ENCODE measurements around the gene EML5. TPM values are rescaled to one million over a fixed set of nuclear protein-coding genes. Genes with fewer than 3 reads are reported as not detected.
"Not testable (repeated sequence)": the region's sequence is repeated elsewhere in the genome, so short reads cannot be mapped to it uniquely, and the experiment has no call there.

Gene EML5
- total RNA-seq, 1 donor from 2014 or later, result 1.5 TPM

DNA sequence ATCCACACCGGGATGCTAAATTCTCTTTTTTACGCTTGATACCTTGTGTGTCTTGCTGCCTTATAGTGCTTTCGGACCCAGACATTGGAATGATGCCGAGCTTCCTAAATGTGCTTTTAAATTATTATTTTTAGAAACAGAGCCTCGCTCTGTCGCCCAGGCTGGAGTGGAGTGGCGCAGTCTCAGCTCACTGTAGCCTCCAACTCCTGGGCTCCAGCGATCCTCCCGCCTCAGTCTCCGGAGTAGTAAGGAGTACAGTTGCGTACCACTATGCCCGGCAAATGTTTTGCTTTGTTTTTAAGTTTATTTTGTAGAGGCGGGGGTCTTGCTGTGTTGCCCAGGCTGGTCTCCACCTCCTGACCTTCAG, 489 bp upstream of the EML5 start:
- Mint-ChIP-seq H3K27ac (peak overlapping the region; percentile 71), H3K4me3 (peak overlapping the region; percentile 75), H3K4me1 (ENCODE audit: low read depth) (peaks cover 13% of the 10 kb centered on the region), H3K36me3 (ENCODE audit: low read depth) (no peaks in the 10 kb centered on the region), H3K27me3 (ENCODE audit: insufficient read depth) (peaks cover 35% of the 10 kb centered on the region), H3K9me3 (no peaks in the 10 kb centered on the region)
- intact Hi-C loops (cut with micrococcal nuclease), result loop anchor here (2.0 to 10.0 kb wide), 3 partner anchors 230 to 786 kb away; partner anchors contain the start of gene ZC3H14
- DNase-seq (ENCODE audit: low spot score), result no peak

- DNase-seq (ENCODE audit: low spot score), result peak; percentile 2
- peaks cover 25% of the 10 kb centered on the region for H3K27me3 Mint-ChIP-seq (ENCODE audit: insufficient read depth)
- no peaks in the 10 kb centered on the region for H3K9me3 Mint-ChIP-seq
- peak overlapping the region; percentile 82 for H3K4me3 Mint-ChIP-seq
- H3K36me3 Mint-ChIP-seq (ENCODE audit: low read depth), result no peaks in the 10 kb centered on the region
- no peak overlapping the region for H3K27ac Mint-ChIP-seq
- intact Hi-C loops (cut with micrococcal nuclease), result loop anchor here (1.0 to 10.0 kb wide), 6 partner anchors 32 to 1162 kb away; partner anchors contain the start of genes EFCAB11, TTC8 and ZC3H14
- H3K4me1 Mint-ChIP-seq (ENCODE audit: low read depth), result peaks cover 13% of the 10 kb centered on the region
These were observed 902 bp downstream of the EML5 start for GRCh38 chr14:88791629-88792472.

DNA sequence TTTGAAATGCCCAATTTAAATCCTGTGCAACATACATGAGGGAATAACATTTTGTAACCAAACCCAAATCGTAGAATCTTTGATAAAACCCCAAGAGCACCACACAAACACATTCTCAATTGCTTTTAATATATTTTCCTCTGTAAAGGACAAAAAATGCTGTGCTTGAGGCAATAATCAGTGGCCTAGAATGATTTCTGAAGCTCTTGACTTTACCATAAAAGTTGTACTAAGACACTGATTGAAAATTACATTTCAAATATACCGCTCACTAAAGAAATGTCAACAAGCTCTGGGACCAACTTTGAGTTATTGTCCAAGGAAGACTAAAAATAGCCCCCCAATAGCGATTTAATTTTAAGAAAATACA, 1.5 kb downstream of the EML5 start:
- Mint-ChIP-seq H3K4me1 (ENCODE audit: low read depth) (peaks cover 13% of the 10 kb centered on the region), H3K9me3 (no peaks in the 10 kb centered on the region), H3K36me3 (ENCODE audit: low read depth) (no peaks in the 10 kb centered on the region), H3K27me3 (ENCODE audit: insufficient read depth) (peaks cover 25% of the 10 kb centered on the region), H3K27ac (no peak overlapping the region), H3K4me3 (peak overlapping the region; percentile 82)
- intact Hi-C loops (cut with micrococcal nuclease), result loop anchor here (10.0 kb wide), 1 partner anchor 296 kb away; no protein-coding TSS in a partner anchor
- DNase-seq (ENCODE audit: low spot score), result no peak

DNA sequence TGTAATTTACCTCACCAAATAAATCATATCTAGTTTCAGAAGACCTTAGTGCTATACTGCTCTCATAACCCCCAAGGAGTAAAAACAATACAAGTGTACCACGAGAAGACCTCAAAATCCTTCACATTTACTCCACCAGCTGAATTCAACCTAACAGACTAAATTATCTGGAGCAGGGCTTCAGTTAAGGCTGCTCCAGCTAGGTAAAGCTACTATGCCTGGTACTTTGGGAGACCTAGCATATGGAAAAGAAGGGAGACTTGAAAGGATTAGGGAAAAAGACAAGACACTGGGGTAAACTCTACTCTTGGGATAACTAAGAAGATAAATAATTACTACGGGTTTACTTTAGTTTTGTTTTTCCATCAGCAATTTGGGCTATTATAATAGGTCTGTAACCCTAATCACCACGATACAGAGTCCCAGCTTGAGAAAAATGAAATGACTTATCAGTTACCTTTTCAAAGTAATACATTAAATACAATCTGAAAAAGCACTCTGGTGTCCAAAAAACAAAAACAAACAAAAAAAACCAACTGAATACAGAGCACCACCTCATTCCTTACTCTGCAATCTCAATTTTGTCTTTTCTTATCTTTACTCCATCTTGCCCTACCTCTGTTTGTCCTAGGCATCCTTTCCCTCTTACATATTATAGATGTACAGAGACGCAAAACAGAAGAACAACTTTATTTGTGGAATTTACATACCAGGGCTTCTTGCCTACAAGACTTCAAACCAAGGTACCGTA, 2.1 kb downstream of the EML5 start:
- intact Hi-C loops (cut with micrococcal nuclease), result loop anchor here (10.0 kb wide), 1 partner anchor 296 kb away; no protein-coding TSS in a partner anchor
- H3K4me1 Mint-ChIP-seq (ENCODE audit: low read depth), result peaks cover 13% of the 10 kb centered on the region

DNA sequence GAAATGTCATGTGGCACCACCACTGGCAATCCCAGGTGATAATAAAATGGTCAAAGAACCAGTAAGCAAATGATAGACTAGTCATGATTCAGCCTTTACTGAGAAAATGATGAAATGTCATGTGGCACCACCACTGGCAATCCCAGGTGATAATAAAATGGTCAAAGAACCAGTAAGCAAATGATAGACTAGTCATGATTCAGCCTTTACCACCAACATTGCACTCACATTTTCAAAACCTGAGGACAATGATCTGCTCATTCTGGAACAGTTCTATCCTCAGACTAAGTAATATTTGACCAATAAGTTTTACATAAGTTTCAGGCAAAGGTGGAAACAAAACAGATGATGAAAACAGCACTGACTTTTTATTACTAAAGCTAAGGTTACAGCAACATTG, 3.2 kb downstream of the EML5 start:
- H3K4me3 Mint-ChIP-seq, result not testable (repeated sequence)
- H3K4me1 Mint-ChIP-seq (ENCODE audit: low read depth), result peaks cover 13% of the 10 kb centered on the region

More for the DNA sequence above, 2.1 kb downstream of the EML5 start:
- peaks cover 25% of the 10 kb centered on the region for H3K27me3 Mint-ChIP-seq (ENCODE audit: insufficient read depth)
- peak overlapping the region; percentile 82 for H3K4me3 Mint-ChIP-seq
- H3K36me3 Mint-ChIP-seq (ENCODE audit: low read depth), result no peaks in the 10 kb centered on the region
- H3K9me3 Mint-ChIP-seq, result no peaks in the 10 kb centered on the region
- no peak overlapping the region for H3K27ac Mint-ChIP-seq
- no peak for DNase-seq (ENCODE audit: low spot score)

GRCh38 chr14:88786715-88787114, 6.0 kb downstream of the EML5 start:
- H3K27me3 Mint-ChIP-seq (ENCODE audit: insufficient read depth), result peaks cover 19% of the 10 kb centered on the region
- no peak for DNase-seq (ENCODE audit: low spot score)
- H3K27ac Mint-ChIP-seq, result no peak overlapping the region
- intact Hi-C loops (cut with micrococcal nuclease), result no loop called here
- no peak overlapping the region for H3K4me3 Mint-ChIP-seq
- H3K4me1 Mint-ChIP-seq (ENCODE audit: low read depth), result peaks cover 13% of the 10 kb centered on the region
- H3K36me3 Mint-ChIP-seq (ENCODE audit: low read depth), result peaks cover 7% of the 10 kb centered on the region
- H3K9me3 Mint-ChIP-seq, result peaks cover 21% of the 10 kb centered on the region

More for the DNA sequence above, 3.2 kb downstream of the EML5 start:
- DNase-seq (ENCODE audit: low spot score); intact Hi-C loops (cut with micrococcal nuclease); H3K36me3 Mint-ChIP-seq (ENCODE audit: low read depth); H3K27ac Mint-ChIP-seq; H3K9me3 Mint-ChIP-seq: not testable (repeated sequence)
- peaks cover 20% of the 10 kb centered on the region for H3K27me3 Mint-ChIP-seq (ENCODE audit: insufficient read depth)

GRCh38 chr14:88785911-88786310, 6.8 kb downstream of the EML5 start:
- intact Hi-C loops (cut with micrococcal nuclease), result no loop called here
- H3K36me3 Mint-ChIP-seq (ENCODE audit: low read depth), result peaks cover 8% of the 10 kb centered on the region

DNA sequence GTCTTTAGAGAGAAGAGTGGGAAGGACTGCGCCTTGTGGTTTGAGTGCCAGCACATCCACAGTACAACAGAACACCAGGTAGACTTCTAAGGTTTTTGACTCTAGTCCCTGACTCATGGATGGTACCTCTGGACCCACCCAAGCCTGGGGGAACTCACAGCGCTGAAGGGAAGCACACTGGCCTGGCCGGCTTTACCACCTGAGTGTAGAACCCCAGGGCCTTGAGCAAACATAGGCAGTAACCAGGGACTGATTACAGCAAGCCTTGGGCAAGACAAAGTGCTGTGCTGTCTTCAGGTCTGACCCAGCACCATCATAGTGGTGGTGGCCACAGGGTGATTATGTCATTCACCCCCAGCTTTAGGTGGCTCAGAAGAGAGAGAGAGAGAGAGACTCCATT, 17.2 kb downstream of the EML5 start:
- H3K4me3 Mint-ChIP-seq, result no peak overlapping the region
- intact Hi-C loops (cut with micrococcal nuclease), result no loop called here
- DNase-seq (ENCODE audit: low spot score), result no peak
- H3K4me1 Mint-ChIP-seq (ENCODE audit: low read depth), result no peaks in the 10 kb centered on the region
- H3K27ac Mint-ChIP-seq, result no peak overlapping the region
- H3K27me3 Mint-ChIP-seq (ENCODE audit: insufficient read depth), result no peaks in the 10 kb centered on the region
- H3K36me3 Mint-ChIP-seq (ENCODE audit: low read depth), result no peaks in the 10 kb centered on the region
- peaks cover 4% of the 10 kb centered on the region for H3K9me3 Mint-ChIP-seq

More at GRCh38 chr14:88785911-88786310, 6.8 kb downstream of the EML5 start:
- H3K27me3 Mint-ChIP-seq (ENCODE audit: insufficient read depth), result peaks cover 11% of the 10 kb centered on the region
- H3K4me3 Mint-ChIP-seq, result no peak overlapping the region
- peaks cover 22% of the 10 kb centered on the region for H3K9me3 Mint-ChIP-seq
- H3K27ac Mint-ChIP-seq, result no peak overlapping the region
- DNase-seq (ENCODE audit: low spot score), result no peak
- peaks cover 9% of the 10 kb centered on the region for H3K4me1 Mint-ChIP-seq (ENCODE audit: low read depth)

- H3K27ac Mint-ChIP-seq, result no peak overlapping the region
- no peak for DNase-seq (ENCODE audit: low spot score)
- intact Hi-C loops (cut with micrococcal nuclease), result no loop called here
- H3K4me3 Mint-ChIP-seq, result no peak overlapping the region
- no peaks in the 10 kb centered on the region for H3K36me3 Mint-ChIP-seq (ENCODE audit: low read depth)
- no peaks in the 10 kb centered on the region for H3K4me1 Mint-ChIP-seq (ENCODE audit: low read depth)
- peaks cover 15% of the 10 kb centered on the region for H3K9me3 Mint-ChIP-seq
- H3K27me3 Mint-ChIP-seq (ENCODE audit: insufficient read depth), result no peaks in the 10 kb centered on the region
These were observed 22.0 kb downstream of the EML5 start for GRCh38 chr14:88770736-88771135.

DNA sequence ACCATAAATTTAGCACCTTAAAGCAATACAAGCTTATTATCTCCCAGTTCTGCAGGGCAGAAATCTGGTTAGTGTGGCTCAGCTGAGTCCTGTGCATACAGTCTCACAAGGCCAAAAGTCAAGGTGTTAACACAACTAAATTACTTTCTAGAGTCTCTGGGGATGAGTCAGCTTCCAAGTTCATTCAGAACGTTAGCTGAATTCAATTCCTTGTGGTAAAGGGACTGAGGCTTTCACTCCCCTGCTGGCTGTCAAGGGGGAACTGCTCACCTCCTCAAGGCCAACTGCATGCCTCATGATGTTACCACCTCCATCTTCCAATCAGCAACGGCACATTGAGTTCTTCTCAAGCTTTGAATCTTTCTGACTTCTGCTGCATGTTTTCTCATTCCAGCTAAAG, 27.6 kb downstream of the EML5 start:
- peaks cover 11% of the 10 kb centered on the region for H3K9me3 Mint-ChIP-seq
- H3K36me3 Mint-ChIP-seq (ENCODE audit: low read depth), result no peaks in the 10 kb centered on the region
- intact Hi-C loops (cut with micrococcal nuclease), result no loop called here
- no peak overlapping the region for H3K27ac Mint-ChIP-seq
- no peaks in the 10 kb centered on the region for H3K4me1 Mint-ChIP-seq (ENCODE audit: low read depth)
- no peak overlapping the region for H3K4me3 Mint-ChIP-seq
- H3K27me3 Mint-ChIP-seq (ENCODE audit: insufficient read depth), result no peaks in the 10 kb centered on the region
- no peak for DNase-seq (ENCODE audit: low spot score)

GRCh38 chr14:88753873-88754272, 38.9 kb downstream of the EML5 start:
- H3K27me3 Mint-ChIP-seq (ENCODE audit: insufficient read depth), result no peaks in the 10 kb centered on the region
- intact Hi-C loops (cut with micrococcal nuclease), result no loop called here
- H3K4me3 Mint-ChIP-seq, result no peak overlapping the region
- H3K4me1 Mint-ChIP-seq (ENCODE audit: low read depth), result no peaks in the 10 kb centered on the region
- DNase-seq (ENCODE audit: low spot score), result no peak
- no peak overlapping the region for H3K27ac Mint-ChIP-seq
- no peaks in the 10 kb centered on the region for H3K36me3 Mint-ChIP-seq (ENCODE audit: low read depth)
- H3K9me3 Mint-ChIP-seq, result no peaks in the 10 kb centered on the region

GRCh38 chr14:88750945-88751344, 41.8 kb downstream of the EML5 start:
- no peak for DNase-seq (ENCODE audit: low spot score)
- no peaks in the 10 kb centered on the region for H3K9me3 Mint-ChIP-seq

DNA sequence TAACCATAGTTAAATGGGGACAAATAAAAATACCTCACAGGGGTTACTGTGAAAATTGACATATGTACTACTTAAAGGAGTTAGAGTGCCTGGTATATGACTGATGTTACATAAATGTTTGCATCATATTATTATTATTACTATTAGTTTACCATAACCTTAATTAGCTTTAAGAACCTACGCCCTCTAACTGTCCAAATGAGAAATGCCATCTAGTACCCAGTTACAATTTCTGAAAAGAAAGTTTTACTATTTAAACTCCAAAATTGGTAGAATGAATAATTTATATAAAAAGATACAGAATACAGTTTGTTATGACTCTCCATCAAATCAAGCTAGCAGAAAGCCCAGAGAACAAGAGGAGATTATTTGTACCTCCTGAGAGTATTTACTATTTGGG, 42.3 kb downstream of the EML5 start:
- Mint-ChIP-seq H3K27me3 (ENCODE audit: insufficient read depth) (no peaks in the 10 kb centered on the region), H3K4me1 (ENCODE audit: low read depth) (no peaks in the 10 kb centered on the region), H3K27ac (no peak overlapping the region), H3K9me3 (no peaks in the 10 kb centered on the region), H3K4me3 (no peak overlapping the region), H3K36me3 (ENCODE audit: low read depth) (no peaks in the 10 kb centered on the region)
- DNase-seq (ENCODE audit: low spot score), result no peak
- intact Hi-C loops (cut with micrococcal nuclease), result no loop called here

More at GRCh38 chr14:88750945-88751344, 41.8 kb downstream of the EML5 start:
- H3K27me3 Mint-ChIP-seq (ENCODE audit: insufficient read depth), result no peaks in the 10 kb centered on the region
- no peaks in the 10 kb centered on the region for H3K4me1 Mint-ChIP-seq (ENCODE audit: low read depth)
- H3K27ac Mint-ChIP-seq, result no peak overlapping the region
- no peaks in the 10 kb centered on the region for H3K36me3 Mint-ChIP-seq (ENCODE audit: low read depth)
- no peak overlapping the region for H3K4me3 Mint-ChIP-seq
- intact Hi-C loops (cut with micrococcal nuclease), result no loop called here

All from activated T-helper 1 cell treated with anti-CD3 and anti-CD28 coated beads, Interleukin-12 subunit alpha, Interleukin-12 subunit beta, Interleukin-2, Interleukin-4 antibody, amounts not matched to agents 30 ng/mL and 10 ng/mL and 1 ng/mL, durations not matched to agents 14 hours and 24 hours and 36 hours (primary cell).